K562 (cell line): Measurements from ENCODE around the gene ANKRD24. TPM values are rescaled to one million over a fixed set of nuclear protein-coding genes. Genes with fewer than 3 reads are reported as not detected.

ENCODE experiments used
- ATAC-seq: fragments of 200-7000 bp; cut with Tn5 transposase; 3 replicates; pipeline ENCODE4 v1.9.1; 2020; ENCODE audit warnings: moderate library complexity
- BruUV-seq: library from RNA; stranded (reverse); fragments of 400-500 nt; replicated peaks from 2 replicates; lab custom pipeline; 2021; lab: Mats Ljungman, UMichigan
- CTCF ChIA-PET: fragments of 300-600 bp; formaldehyde crosslinking; extraction: SDS; loops from one replicate; lab custom pipeline; 2021; ENCODE audit warnings: low intra/inter-chr PET ratio; lab: Yijun Ruan, JAX
- POLR2A ChIA-PET: fragments of 300-600, 350-650 bp; sonication (Branson Sonifier 250); formaldehyde crosslinking; extraction: SDS; loops from one replicate; lab custom pipeline; 2021; ENCODE audit warnings: antibody characterized with exemption, inconsistent platforms; lab: Yijun Ruan, JAX
- DNase-seq, 4 experiments: peaks; one replicate each; pipeline versions ENCODE4 v3.0.0 to v3.0.0-alpha.2; 2011 to 2018; ENCODE audit warnings: low spot score in 3 of 4, mixed read lengths in 3 of 4; ENCODE audit errors: extremely low read depth in 1 of 4
- FAIRE-seq: peaks from 2 replicates; lab custom pipeline; 2011; peaks lifted over from hg19 to GRCh38; lab: Jason Lieb, UNC
- H2AFZ ChIP-seq: 2 replicates; pipeline ENCODE4 v1.6.0; 2011; ENCODE audit warnings: low read depth, low read length, control low read depth, inconsistent platforms
- H3K27ac ChIP-seq: fragments of 200-600 bp; 3 replicates; pipeline ENCODE4 v1.8.0; 2011; ENCODE audit warnings: low read depth, mild to moderate bottlenecking, control low read depth, inconsistent platforms, low read length, moderate library complexity, mixed read lengths; ENCODE audit errors: extremely low read depth
- H3K27me3 ChIP-seq, 2 experiments: fragments of 300-600 bp in 1 of 2; 2 replicates in 1 of 2; 3 replicates in 1 of 2; pipeline versions ENCODE4 v1.6.0 to v1.8.0; 2011; ENCODE audit warnings: inconsistent platforms in 2 of 2, low read length in 2 of 2, mild to moderate bottlenecking in 1 of 2, mixed read lengths in 1 of 2, moderate library complexity in 1 of 2; ENCODE audit not compliant: control insufficient read depth in 2 of 2, insufficient read depth in 2 of 2
- H3K36me3 ChIP-seq: fragments of 300-600 bp; 3 replicates; pipeline ENCODE4 v1.8.0; 2011; ENCODE audit warnings: mild to moderate bottlenecking, low read length, inconsistent platforms; ENCODE audit not compliant: control insufficient read depth, insufficient read depth
- H3K4me1 ChIP-seq, 2 experiments: fragments of 200-600 bp in 1 of 2; replicated peaks in 1 of 2; 2 replicates in 1 of 2; 3 replicates in 1 of 2; pipeline versions ENCODE4 v1.5.1 to v1.8.0; 2011; ENCODE audit warnings: inconsistent platforms in 2 of 2, low read length in 2 of 2, mild to moderate bottlenecking in 1 of 2, mixed read lengths in 1 of 2, moderate library complexity in 1 of 2; ENCODE audit not compliant: control insufficient read depth in 2 of 2, insufficient read depth in 2 of 2
- H3K4me2 ChIP-seq: 2 replicates; pipeline ENCODE4 v1.6.1; 2011; ENCODE audit warnings: low read length, control low read depth, inconsistent platforms, mixed read lengths; ENCODE audit not compliant: insufficient read depth
- H3K4me3 ChIP-seq: fragments of 200-600 bp; sonication (generic), shearing (Covaris generic); 2 replicates; pipeline ENCODE4 v1.5.1; 2016; ENCODE audit warnings: control low read depth, inconsistent platforms
- H3K79me2 ChIP-seq: fragments of 200-600 bp; 3 replicates; pipeline ENCODE4 v1.8.0; 2011; ENCODE audit warnings: low read length, inconsistent platforms; ENCODE audit not compliant: control insufficient read depth, insufficient read depth
- H3K9ac ChIP-seq, 2 experiments: 2 replicates each; pipeline versions ENCODE4 v1.6.0 to v1.6.1; 2011; ENCODE audit warnings: low read depth in 2 of 2, low read length in 2 of 2, control low read depth in 1 of 2, inconsistent platforms in 1 of 2, mild to moderate bottlenecking in 1 of 2, mixed read lengths in 1 of 2; ENCODE audit not compliant: insufficient read depth in 1 of 2
- H3K9me1 ChIP-seq: one replicate; pipeline ENCODE4 v1.6.0; 2011; ENCODE audit warnings: inconsistent platforms, mild to moderate bottlenecking, low read length, moderate library complexity; ENCODE audit not compliant: control insufficient read depth, insufficient read depth
- H3K9me3 ChIP-seq: replicated peaks from 2 replicates; pipeline ENCODE4 v1.5.1; 2011; ENCODE audit warnings: low read depth, low read length, inconsistent platforms; ENCODE audit not compliant: control insufficient read depth, insufficient read depth
- H4K20me1 ChIP-seq: replicated peaks from 2 replicates; pipeline ENCODE4 v1.6.1; 2011; ENCODE audit warnings: low read length, inconsistent platforms, mixed read lengths; ENCODE audit not compliant: control insufficient read depth, insufficient read depth
- BCOR ChIP-seq: fragments of 450-650 bp; IDR thresholded peaks from 2 replicates; pipeline ENCODE4 v1.6.1; 2016
- BRF1 ChIP-seq: IDR thresholded peaks from 3 replicates; pipeline ENCODE4 v1.6.1; 2011; ENCODE audit warnings: borderline replicate concordance, mild to moderate bottlenecking; ENCODE audit not compliant: insufficient read length; ENCODE audit errors: extremely low read depth
- CBX1 ChIP-seq: sonication (generic); IDR thresholded peaks from 2 replicates; pipeline ENCODE4 v1.6.1; 2016; ENCODE audit warnings: antibody characterized with exemption, low read depth, mild to moderate bottlenecking
- CBX3 ChIP-seq, 2 experiments: IDR thresholded peaks; 1 replicate in 1 of 2; 2 replicates in 1 of 2; pipeline ENCODE4 v1.6.1; 2012; ENCODE audit warnings: inconsistent platforms in 2 of 2, low read length in 2 of 2, borderline replicate concordance in 1 of 2, control low read depth in 1 of 2
- GTF2A2 ChIP-seq: IDR thresholded peaks from 2 replicates; pipeline ENCODE4 v1.6.1; 2016; ENCODE audit warnings: mild to moderate bottlenecking, missing genetic modification characterization, missing compliant biosample characterization
- HDAC2 ChIP-seq: fragments of 450-650 bp; IDR thresholded peaks from 2 replicates; pipeline ENCODE4 v1.6.1; 2016; ENCODE audit warnings: mild to moderate bottlenecking
- HDAC8 ChIP-seq: fragments of 450-650 bp; IDR thresholded peaks from 2 replicates; pipeline ENCODE4 v1.6.1; 2016; ENCODE audit warnings: mild to moderate bottlenecking, missing genetic modification characterization, moderate library complexity, missing compliant biosample characterization
- KLF6 ChIP-seq: fragments of 250-450 bp; sonication (Bioruptor Pico); IDR thresholded peaks from 2 replicates; pipeline ENCODE4 v1.4.0; 2020; ENCODE audit warnings: mild to moderate bottlenecking, moderate library complexity, borderline replicate concordance
- MAFK ChIP-seq: IDR thresholded peaks from 2 replicates; pipeline ENCODE4 v1.6.1; 2011; ENCODE audit warnings: low read length, improper control_type of control experiment
- POLR3G ChIP-seq: IDR thresholded peaks from 2 replicates; pipeline ENCODE4 v1.6.1; 2011; ENCODE audit not compliant: insufficient read length, insufficient replicate concordance; ENCODE audit errors: extremely low read depth
- PTRF ChIP-seq: fragments of 450-650 bp; IDR thresholded peaks from 2 replicates; pipeline ENCODE4 v1.6.1; 2016; ENCODE audit warnings: mild to moderate bottlenecking, missing genetic modification characterization, missing compliant biosample characterization
- RBM25 ChIP-seq: fragments of 200-400 bp; formaldehyde crosslinking; IDR thresholded peaks from 2 replicates; pipeline ENCODE4 v1.6.1; 2018; ENCODE audit warnings: low read length, low read depth, moderate library complexity; ENCODE audit not compliant: severe bottlenecking
- RFX5 ChIP-seq: IDR thresholded peaks from 2 replicates; pipeline ENCODE4 v1.6.1; 2011; ENCODE audit warnings: low read depth, mild to moderate bottlenecking, improper control_type of control experiment, low read length
- RHOXF2B ChIP-seq: fragments of 250-450 bp; sonication (Bioruptor Pico); conservative IDR thresholded peaks from 2 replicates; pipeline ENCODE4 v1.5.1; 2021
- SNIP1 ChIP-seq: fragments of 450-650 bp; IDR thresholded peaks from 2 replicates; pipeline ENCODE4 v1.7.1; 2017; ENCODE audit warnings: low read depth, mild to moderate bottlenecking
- TBL1XR1 ChIP-seq, 2 experiments: IDR thresholded peaks; 2 replicates each; pipeline ENCODE4 v1.6.1; 2012; ENCODE audit warnings: improper control_type of control experiment in 2 of 2, low read length in 2 of 2, mild to moderate bottlenecking in 1 of 2
- ZC3H8 ChIP-seq: fragments of 450-650 bp; IDR thresholded peaks from 2 replicates; pipeline ENCODE4 v1.6.1; 2017
- ZFP36 ChIP-seq: fragments of 150-350 bp; IDR thresholded peaks from 2 replicates; pipeline ENCODE4 v1.6.1; 2018; ENCODE audit warnings: low read length, low read depth; ENCODE audit not compliant: partially characterized antibody
- ZNF133 ChIP-seq: fragments of 250-450 bp; sonication (Bioruptor Pico); IDR thresholded peaks from 2 replicates; pipeline ENCODE4 v1.4.0; 2020; ENCODE audit warnings: mild to moderate bottlenecking
- ZNF431 ChIP-seq: sonication (generic); formaldehyde crosslinking; IDR thresholded peaks from 2 replicates; pipeline ENCODE4 v1.8.0; 2022; ENCODE audit warnings: mild to moderate bottlenecking, missing genetic modification reagents
- WGBS: fragments of 100-300 bp; shearing (Covaris generic); methylation state at CpG from one replicate; pipeline ENCODE4 v1.1.6; 2016; ENCODE audit warnings: low coverage, mixed read lengths; ENCODE audit not compliant: insufficient coverage; ENCODE audit errors: missing lambda C conversion rate; 5-methylcytosine and 5-hydroxymethylcytosine counted together
- in situ Hi-C: fragments of 300-500 bp; cut with MboI; formaldehyde crosslinking; loops from 4 replicates; pipeline ENCODE4 v1.15.0; 2018; ENCODE audit warnings: inconsistent platforms, mixed read lengths
- intact Hi-C: fragments of 100-400 bp; cut with micrococcal nuclease; formaldehyde crosslinking; loops from 2 replicates; pipeline ENCODE4 v1.14.2; 2022
- polyA plus RNA-seq, 8 experiments: library from polyadenylated mRNA; depleted of rRNA in 4 of 8; stranded (reverse) in 5 of 8; unstranded in 3 of 8; fragments of >200 nt; fragmentation: Nextera tagmentation in 2 of 8; fragmentation: Illumina TruSeq in 1 of 8; extraction: Ambion mirVana in 2 of 8; extraction: Trizol in 1 of 8; gene quantifications; 2 replicates each; pipeline versions ENCODE4 v1.2.1 to v1.2.3, GENCODE V29; 2011 to 2014; ENCODE audit warnings: inconsistent platforms in 1 of 8, missing spikeins in 1 of 8
- total RNA-seq, 7 experiments: library from RNA; depleted of rRNA in 6 of 7; stranded (reverse); fragments of >200 nt in 6 of 7; fragmentation: Illumina TruSeq in 2 of 7; extraction: Trizol in 2 of 7; gene quantifications; 2 replicates each; pipeline versions ENCODE4 v1.2.1 to v1.2.3, GENCODE V29; 2011 to 2021; ENCODE audit warnings: low replicate concordance in 1 of 7
- TF ChIP-seq, protein P1 (sequence below): IDR thresholded peaks from 2 replicates; pipeline ENCODE4 v1.6.1; 2016; ENCODE audit warnings: missing genetic modification characterization, missing compliant biosample characterization
- TF ChIP-seq, protein P2 (sequence below), 2 experiments: fragments of 450-650 bp; conservative IDR thresholded peaks; 2 replicates each; pipeline ENCODE4 v1.6.1; 2017; ENCODE audit warnings: mild to moderate bottlenecking in 2 of 2, moderate library complexity in 2 of 2

Gene ANKRD24
- total and polyA plus RNA-seq, 9 of the 15 experiments (the other 6 are each of a cell fraction or from before 2014, with no cell fraction given): 0.07 to 0.12 (median 0.09) TPM; not detected in 5

DNA sequence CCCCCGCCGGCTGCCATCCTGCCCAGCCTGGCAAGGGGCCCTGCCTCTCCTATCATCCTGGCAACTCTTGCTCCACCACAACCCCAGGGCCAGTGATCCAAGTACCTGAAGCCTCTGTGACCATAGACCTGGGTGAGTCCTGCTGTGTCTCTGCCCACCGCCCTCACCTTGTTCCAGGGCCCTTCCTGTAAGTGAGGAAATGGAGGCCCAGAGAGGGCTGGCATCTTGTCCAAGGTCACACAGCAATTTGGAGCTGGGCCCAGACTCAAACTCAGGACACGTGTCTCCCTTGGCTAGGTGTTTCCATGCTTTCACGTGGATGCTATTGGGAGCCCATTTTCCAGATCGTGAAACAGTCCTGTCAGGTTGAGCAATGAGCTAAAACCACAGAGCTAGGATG lies 25.3 kb upstream of the ANKRD24 start:
- intact Hi-C loops: no loop called here
- POLR2A ChIA-PET: interaction anchor here (0.8 kb wide), 1 partner anchor 93 kb away, joined by 3 read pairs; no protein-coding TSS in a partner anchor
- WGBS: 4% methylated on average over 5 of the region's 6 CpGs
- BruUV-seq: no TSS peak
- ATAC-seq (no peak), DNase-seq (no peak), FAIRE-seq (no peak)
- Histone ChIP-seq H3K4me2 (no peak overlapping the region), H4K20me1 (no peaks in the 10 kb centered on the region), H3K36me3 (no peaks in the 10 kb centered on the region), H3K4me3 (no peak overlapping the region), H3K79me2 (no peaks in the 10 kb centered on the region), H3K9me1 (no peaks in the 10 kb centered on the region), H3K9me3 (no peaks in the 10 kb centered on the region), H2AFZ (no peak overlapping the region), H3K27ac (no peak overlapping the region), H3K4me1 (peaks cover 2 to 16% of the 10 kb centered on the region in 2 experiments; a peak in 3 of 5 replicates), H3K9ac (no peak overlapping the region), H3K27me3 (peaks cover 11 to 30% of the 10 kb centered on the region in 2 experiments; a peak in 4 of 5 replicates)
- in situ Hi-C loops: no loop called here
- CTCF ChIA-PET: no interaction called here
- TF ChIP-seq PTRF (tag) (no peak), CBX1 (peak; percentile 43; the same call in 1 of the 2 replicates), TBL1XR1 (IDR thresholded peaks at IDR 0.05; ENCODE audit: low read length in 2 of 2) (no peak), BRF1 (no peak), HDAC8 (tag) (no peak), MAFK (no peak), SNIP1 (no peak), GTF2A2 (tag) (no peak), POLR3G (no peak), BCOR (peak; percentile 87), RBM25 (peak; percentile 92), ZNF133 (no peak), CBX3 (IDR thresholded peaks at IDR 0.05; ENCODE audit: borderline replicate concordance in 1 of 2, low read length in 2 of 2) (0 out of 3 replicates have a peak, but pooled peaks of 1 of the 2 experiments have one; percentile 44), ZNF431 (no peak), KLF6 (CRISPR knock-in tag) (no peak), ZC3H8 (no peak), ZFP36 (peak; percentile 81), RHOXF2B (no peak), RFX5 (no peak), HDAC2 (0 out of 2 replicates have a peak, but pooled peaks have one; percentile 33)
- TF ChIP-seq, protein P1, sequence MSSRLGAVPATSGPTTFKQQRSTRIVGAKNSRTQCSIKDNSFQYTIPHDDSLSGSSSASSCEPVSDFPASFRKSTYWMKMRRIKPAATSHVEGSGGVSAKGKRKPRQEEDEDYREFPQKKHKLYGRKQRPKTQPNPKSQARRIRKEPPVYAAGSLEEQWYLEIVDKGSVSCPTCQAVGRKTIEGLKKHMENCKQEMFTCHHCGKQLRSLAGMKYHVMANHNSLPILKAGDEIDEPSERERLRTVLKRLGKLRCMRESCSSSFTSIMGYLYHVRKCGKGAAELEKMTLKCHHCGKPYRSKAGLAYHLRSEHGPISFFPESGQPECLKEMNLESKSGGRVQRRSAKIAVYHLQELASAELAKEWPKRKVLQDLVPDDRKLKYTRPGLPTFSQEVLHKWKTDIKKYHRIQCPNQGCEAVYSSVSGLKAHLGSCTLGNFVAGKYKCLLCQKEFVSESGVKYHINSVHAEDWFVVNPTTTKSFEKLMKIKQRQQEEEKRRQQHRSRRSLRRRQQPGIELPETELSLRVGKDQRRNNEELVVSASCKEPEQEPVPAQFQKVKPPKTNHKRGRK (tag): no peak
- TF ChIP-seq, protein P2, sequence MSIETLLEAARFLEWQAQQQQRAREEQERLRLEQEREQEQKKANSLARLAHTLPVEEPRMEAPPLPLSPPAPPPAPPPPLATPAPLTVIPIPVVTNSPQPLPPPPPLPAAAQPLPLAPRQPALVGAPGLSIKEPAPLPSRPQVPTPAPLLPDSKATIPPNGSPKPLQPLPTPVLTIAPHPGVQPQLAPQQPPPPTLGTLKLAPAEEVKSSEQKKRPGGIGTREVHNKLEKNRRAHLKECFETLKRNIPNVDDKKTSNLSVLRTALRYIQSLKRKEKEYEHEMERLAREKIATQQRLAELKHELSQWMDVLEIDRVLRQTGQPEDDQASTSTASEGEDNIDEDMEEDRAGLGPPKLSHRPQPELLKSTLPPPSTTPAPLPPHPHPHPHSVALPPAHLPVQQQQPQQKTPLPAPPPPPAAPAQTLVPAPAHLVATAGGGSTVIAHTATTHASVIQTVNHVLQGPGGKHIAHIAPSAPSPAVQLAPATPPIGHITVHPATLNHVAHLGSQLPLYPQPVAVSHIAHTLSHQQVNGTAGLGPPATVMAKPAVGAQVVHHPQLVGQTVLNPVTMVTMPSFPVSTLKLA (conservative IDR thresholded peaks at IDR 0.05): no peak
